ENCODE results near the gene TFG.
A peak's percentile ranks its signal among the peaks of the same experiment; 100 is the strongest.

GRCh38 chr3:100761211-100761942, 52.1 kb downstream of the TFG start:
- no peak for TF ChIP-seq PCBP1 (IDR thresholded peaks at IDR 0.05; ENCODE audit: low read depth, low read length, poor library complexity, severe bottlenecking)
- no peak for TF ChIP-seq PRDM10 (IDR thresholded peaks at IDR 0.05; ENCODE audit: partially characterized antibody)
- no peak for TF ChIP-seq PREB (CRISPR knock-in tag; IDR thresholded peaks at IDR 0.05)
- TF ChIP-seq TOE1 (IDR thresholded peaks at IDR 0.05; ENCODE audit: borderline replicate concordance) = no peak
- no peak for TF ChIP-seq TOE1 (CRISPR knock-in tag; IDR thresholded peaks at IDR 0.05; ENCODE audit: borderline replicate concordance, low read depth)
- TF ChIP-seq ZBTB33 (CRISPR knock-in tag; IDR thresholded peaks at IDR 0.05) = no peak
- 0 out of 4 replicates have a peak, but pooled peaks have one; percentile 26 to 34 for TF ChIP-seq TRIM24 (IDR thresholded peaks at IDR 0.05)
- TF ChIP-seq ZNF311 (CRISPR knock-in tag; IDR thresholded peaks at IDR 0.05) = no peak
